ENCODE data around the gene KIF5B.

GRCh38 chr10:31980471-31980870 lies 75.8 kb downstream of the KIF5B start:
- TF ChIP-seq CTCF (conservative IDR thresholded peaks at IDR 0.05; ENCODE audit: low read depth, low read length) (no peak), EZH2 (IDR thresholded peaks at IDR 0.05; ENCODE audit: low read length, unreplicated experiment) (no peak), EZH2phosphoT487 (IDR thresholded peaks at IDR 0.05; ENCODE audit: borderline replicate concordance, low read length) (no peak)

Measured in PC-3 (cell line).